ENCODE results near the gene SPNS2. TPM values are rescaled to one million over a fixed set of nuclear protein-coding genes. Genes with fewer than 3 reads are reported as not detected.

The SPNS2 gene
- total and polyA plus RNA-seq, 2 of the 8 experiments (the other 6 are each of a cell fraction or from before 2014, with no cell fraction given): 1.2 to 1.5 TPM

DNA sequence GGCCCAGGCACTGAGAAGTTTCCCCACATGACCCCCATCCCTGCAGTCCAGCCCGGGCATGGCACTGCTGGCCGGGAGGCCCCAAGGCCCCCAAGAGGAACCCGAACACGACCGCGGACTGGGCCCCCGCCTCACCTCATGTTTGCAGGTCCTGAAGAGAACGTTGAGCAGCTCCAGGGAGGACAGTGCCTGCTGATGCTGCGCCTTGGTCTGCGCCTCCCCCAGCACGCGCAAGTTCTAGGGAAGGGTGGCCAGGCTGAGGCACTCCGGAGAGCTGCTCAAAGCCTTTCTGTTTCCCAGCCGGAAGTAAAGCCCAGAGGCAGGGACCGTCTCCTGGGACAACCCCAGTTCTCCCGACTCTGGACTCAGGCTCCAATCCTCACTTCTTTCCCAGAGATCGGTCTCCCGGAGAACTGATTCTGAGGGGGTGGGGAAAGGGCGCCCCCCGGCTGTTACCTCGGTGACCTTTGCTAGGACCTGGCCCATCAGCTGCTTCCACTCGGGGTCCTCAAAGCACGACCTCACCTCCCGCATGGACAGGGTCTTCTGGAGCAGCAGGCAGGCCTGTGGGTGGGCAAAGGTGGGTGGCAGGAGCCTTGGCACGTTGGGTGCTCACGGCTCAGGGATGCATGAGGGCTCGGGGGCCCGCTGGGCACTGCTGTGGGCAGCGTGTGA, 42.8 kb downstream of the SPNS2 start:
- no peaks in the 10 kb centered on the region for H3K79me2 ChIP-seq (ENCODE audit: control insufficient read depth in 1 of 2, insufficient read depth in 2 of 2, low read length in 2 of 2)
- ChIA-PET CTCF (ENCODE audit: partially characterized antibody) (interaction anchor here (0.8 to 1.6 kb wide), 10 partner anchors 9 to 128 kb away, joined by 3 to 6 read pairs (median 3); no protein-coding TSS in a partner anchor), POLR2A (ENCODE audit: partially characterized antibody) (interaction anchor here (1.2 to 37.1 kb wide), 4 partner anchors 5 to 167 kb away, joined by 3 to 546 read pairs (median 275); partner anchors contain the start of genes GGT6 and MYBBP1A)
- TF ChIP-seq CTBP2 (IDR thresholded peaks at IDR 0.05; ENCODE audit: borderline replicate concordance, insufficient read depth, insufficient read length, low read length): no peak
- peak; percentile 24 to 50; a peak in 3 of 4 replicates for TF ChIP-seq RAD21 (IDR thresholded peaks at IDR 0.05 in 1 of 2, conservative IDR thresholded peaks at IDR 0.05 in 1 of 2; ENCODE audit: low read depth in 2 of 2, low read length in 2 of 2)
- TF ChIP-seq CREB1 (IDR thresholded peaks at IDR 0.05): no peak
- TF ChIP-seq, protein P1, sequence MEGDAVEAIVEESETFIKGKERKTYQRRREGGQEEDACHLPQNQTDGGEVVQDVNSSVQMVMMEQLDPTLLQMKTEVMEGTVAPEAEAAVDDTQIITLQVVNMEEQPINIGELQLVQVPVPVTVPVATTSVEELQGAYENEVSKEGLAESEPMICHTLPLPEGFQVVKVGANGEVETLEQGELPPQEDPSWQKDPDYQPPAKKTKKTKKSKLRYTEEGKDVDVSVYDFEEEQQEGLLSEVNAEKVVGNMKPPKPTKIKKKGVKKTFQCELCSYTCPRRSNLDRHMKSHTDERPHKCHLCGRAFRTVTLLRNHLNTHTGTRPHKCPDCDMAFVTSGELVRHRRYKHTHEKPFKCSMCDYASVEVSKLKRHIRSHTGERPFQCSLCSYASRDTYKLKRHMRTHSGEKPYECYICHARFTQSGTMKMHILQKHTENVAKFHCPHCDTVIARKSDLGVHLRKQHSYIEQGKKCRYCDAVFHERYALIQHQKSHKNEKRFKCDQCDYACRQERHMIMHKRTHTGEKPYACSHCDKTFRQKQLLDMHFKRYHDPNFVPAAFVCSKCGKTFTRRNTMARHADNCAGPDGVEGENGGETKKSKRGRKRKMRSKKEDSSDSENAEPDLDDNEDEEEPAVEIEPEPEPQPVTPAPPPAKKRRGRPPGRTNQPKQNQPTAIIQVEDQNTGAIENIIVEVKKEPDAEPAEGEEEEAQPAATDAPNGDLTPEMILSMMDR (IDR thresholded peaks at IDR 0.05; ENCODE audit: control extremely low read depth in 1 of 3, insufficient read depth in 1 of 3, low read depth in 1 of 3, low read length in 3 of 3): peak in 2 of 3 experiments; percentile 15 to 23; a peak in 2 of 4 replicates
- H3K56ac ChIP-seq (replicated peaks; ENCODE audit: insufficient read length, low read depth, low read length): no peak overlapping the region
- H2BK12ac ChIP-seq (ENCODE audit: low read depth, low read length): no peak overlapping the region
- no peak overlapping the region for H2BK5ac ChIP-seq (ENCODE audit: low read depth, low read length)
- H3K4me3 ChIP-seq (ENCODE audit: extremely low read depth in 1 of 4, insufficient read depth in 2 of 4, low read depth in 3 of 4, low read length in 4 of 4): no peak overlapping the region
- H3K36me3 ChIP-seq (ENCODE audit: control insufficient read depth in 2 of 4, insufficient read depth in 4 of 4, low read length in 3 of 4): peaks cover 28 to 73% (median 48%) of the 10 kb centered on the region in 4 experiments
- no peak overlapping the region for H2BK120ac ChIP-seq (replicated peaks; ENCODE audit: low read depth, low read length)
- no peak overlapping the region for H4K8ac ChIP-seq (ENCODE audit: extremely low read depth, insufficient read depth, low read length)
- no peak overlapping the region for H3K18ac ChIP-seq (ENCODE audit: extremely low read depth, low read length)
- H3K27ac ChIP-seq (ENCODE audit: low read depth, low read length): no peak overlapping the region
- H2BK20ac ChIP-seq (ENCODE audit: low read length): no peak overlapping the region
- no peaks in the 10 kb centered on the region for H3K79me1 ChIP-seq (ENCODE audit: low read depth, low read length)
- H2AFZ ChIP-seq (ENCODE audit: low read length): no peak overlapping the region
- no peak overlapping the region for H3K9ac ChIP-seq (replicated peaks in 1 of 4; ENCODE audit: extremely low read depth in 1 of 4, low read depth in 3 of 4, low read length in 3 of 4)
- H2AK5ac ChIP-seq (ENCODE audit: low read depth, low read length): no peak overlapping the region
- FAIRE-seq (no peak), DNase-seq (ENCODE audit: low read depth in 1 of 2, low spot score in 2 of 2) (no peak)
- no peak overlapping the region for H3K23ac ChIP-seq (ENCODE audit: insufficient read length)
- H4K20me1 ChIP-seq (replicated peaks in 1 of 2; ENCODE audit: control insufficient read depth in 1 of 2, insufficient read depth in 2 of 2, low read length in 2 of 2): peaks cover 11 to 36% of the 10 kb centered on the region in 2 experiments
- no peaks in the 10 kb centered on the region for H3K9me3 ChIP-seq (ENCODE audit: insufficient read depth in 2 of 2, low read depth in 1 of 2, low read length in 1 of 2)
- no peak overlapping the region for H3K14ac ChIP-seq (ENCODE audit: insufficient read length)
- no peaks in the 10 kb centered on the region for H3K27me3 ChIP-seq (replicated peaks in 1 of 4; ENCODE audit: control insufficient read depth in 3 of 4, extremely low read depth in 1 of 4, insufficient read depth in 3 of 4, low read length in 3 of 4)
- H3K4me1 ChIP-seq (replicated peaks in 1 of 4; ENCODE audit: control insufficient read depth in 3 of 4, insufficient read depth in 4 of 4, low read length in 3 of 4): peaks cover 0 to 8% (median 5%) of the 10 kb centered on the region in 4 experiments; a peak in 5 of 7 replicates
- no peaks in the 10 kb centered on the region; the same call in 1 of the 2 replicates for H3K23me2 ChIP-seq (ENCODE audit: low read depth, low read length)
- H4K5ac ChIP-seq (ENCODE audit: insufficient read length, low read depth, low read length): no peak overlapping the region
- 94% methylated on average over 22 of the region's 29 CpGs; no CpG with 5 or more reads in 1 of the 2 experiments for WGBS, 2 experiments (ENCODE audit: extremely low coverage in 1 of 2, insufficient coverage in 1 of 2, insufficient read length in 1 of 2, insufficient replicate concordance in 2 of 2, low coverage in 1 of 2, low lambda C conversion rate in 2 of 2, missing lambda C conversion rate in 1 of 2)
- no peak overlapping the region for H3K4me2 ChIP-seq (ENCODE audit: insufficient read depth in 1 of 2, low read depth in 2 of 2, low read length in 2 of 2)
- H4K91ac ChIP-seq (replicated peaks; ENCODE audit: insufficient read length, low read length): no peak overlapping the region
- H3K4ac ChIP-seq (replicated peaks; ENCODE audit: insufficient read length, low read depth, low read length): no peak overlapping the region
- no peak overlapping the region for H2BK15ac ChIP-seq (ENCODE audit: low read length)
